HEK293 (cell line): ENCODE measurements around the gene FNDC3A.

Experiments
- CTCF ChIA-PET: fragments of 350-600 bp; formaldehyde crosslinking; extraction: SDS; loops from one replicate; lab custom pipeline; 2021; ENCODE audit warnings: antibody characterized with exemption; lab: Yijun Ruan, JAX
- POLR2A ChIA-PET: fragments of 300-600 bp; formaldehyde crosslinking; extraction: SDS; loops from one replicate; lab custom pipeline; 2020; ENCODE audit warnings: antibody characterized with exemption, inconsistent platforms; lab: Yijun Ruan, JAX
- H3K27ac ChIP-seq: fragments of 200-500 bp; sonication (Bioruptor generic); 2 replicates; pipeline ENCODE4 v1.5.1; 2014; ENCODE audit warnings: low read depth, low read length, control low read depth, inconsistent platforms; ENCODE audit errors: extremely low read depth
- H3K36me3 ChIP-seq, 2 experiments: fragments of 200-500 bp in 1 of 2; sonication (Bioruptor generic) in 1 of 2; 1 replicate in 1 of 2; 2 replicates in 1 of 2; pipeline ENCODE4 v1.5.1; 2014 to 2017; ENCODE audit warnings: inconsistent platforms in 2 of 2, low read length in 2 of 2; ENCODE audit not compliant: control insufficient read depth in 2 of 2, insufficient read depth in 1 of 2
- H3K4me1 ChIP-seq: fragments of 200-500 bp; sonication (Bioruptor generic); 2 replicates; pipeline ENCODE4 v1.5.1; 2014; ENCODE audit warnings: mild to moderate bottlenecking, low read length, inconsistent platforms; ENCODE audit not compliant: control insufficient read depth, insufficient read depth
- H3K4me3 ChIP-seq: 2 replicates; pipeline ENCODE4 v1.5.1; 2011; ENCODE audit warnings: low read depth, mild to moderate bottlenecking, control low read depth, low read length, moderate library complexity
- H3K9me3 ChIP-seq: fragments of 200-500 bp; sonication (Bioruptor generic); 2 replicates; pipeline ENCODE4 v1.5.1; 2014; ENCODE audit warnings: low read depth, low read length, inconsistent platforms; ENCODE audit not compliant: control insufficient read depth, insufficient read depth
- BCL11B ChIP-seq: fragments of 450-650 bp; formaldehyde crosslinking; IDR thresholded peaks from 2 replicates; pipeline ENCODE4 v1.5.1; 2016; ENCODE audit warnings: low read depth, missing biosample characterization, missing genetic modification characterization
- GFI1B ChIP-seq: fragments of 450-650 bp; formaldehyde crosslinking; IDR thresholded peaks from 2 replicates; pipeline ENCODE4 v1.5.1; 2016; ENCODE audit warnings: missing biosample characterization, missing genetic modification characterization
- KLF1 ChIP-seq: fragments of 450-650 bp; formaldehyde crosslinking; IDR thresholded peaks from 2 replicates; pipeline ENCODE4 v1.5.1; 2016; ENCODE audit warnings: missing biosample characterization, missing genetic modification characterization
- KLF8 ChIP-seq: fragments of 450-650 bp; formaldehyde crosslinking; IDR thresholded peaks from 2 replicates; pipeline ENCODE4 v1.5.1; 2016; ENCODE audit warnings: missing biosample characterization, missing genetic modification characterization
- PBX3 ChIP-seq: sonication (generic); formaldehyde crosslinking; IDR thresholded peaks from 2 replicates; pipeline ENCODE4 v1.8.1; 2022; ENCODE audit warnings: mild to moderate bottlenecking, moderate library complexity, missing genetic modification reagents
- SALL2 ChIP-seq: fragments of 450-650 bp; formaldehyde crosslinking; IDR thresholded peaks from 2 replicates; pipeline ENCODE4 v1.5.0; 2017; ENCODE audit warnings: missing biosample characterization, mild to moderate bottlenecking, missing genetic modification characterization, borderline replicate concordance
- TCF7L2 ChIP-seq: IDR thresholded peaks from 2 replicates; pipeline ENCODE4 v1.6.1; 2011; ENCODE audit warnings: low read depth, mild to moderate bottlenecking, inconsistent platforms, low read length, moderate library complexity, borderline replicate concordance
- TSHZ1 ChIP-seq: fragments of 450-650 bp; formaldehyde crosslinking; IDR thresholded peaks from 2 replicates; pipeline ENCODE4 v1.5.1; 2016; ENCODE audit warnings: missing biosample characterization, missing genetic modification characterization, borderline replicate concordance
- ZBTB6 ChIP-seq: fragments of 450-650 bp; formaldehyde crosslinking; IDR thresholded peaks from 2 replicates; pipeline ENCODE4 v1.5.1; 2017; ENCODE audit warnings: missing biosample characterization, missing genetic modification characterization
- ZEB2 ChIP-seq: fragments of 450-650 bp; formaldehyde crosslinking; IDR thresholded peaks from 2 replicates; pipeline ENCODE4 v1.5.1; 2016; ENCODE audit warnings: missing biosample characterization, missing genetic modification characterization
- ZFP69B ChIP-seq: fragments of 450-650 bp; formaldehyde crosslinking; IDR thresholded peaks from 2 replicates; pipeline ENCODE4 v1.5.1; 2016; ENCODE audit warnings: missing biosample characterization, missing genetic modification characterization
- ZNF112 ChIP-seq: fragments of 450-650 bp; formaldehyde crosslinking; IDR thresholded peaks from 2 replicates; pipeline ENCODE4 v1.5.0; 2017; ENCODE audit warnings: missing biosample characterization, missing genetic modification characterization
- ZNF157 ChIP-seq: fragments of 450-650 bp; formaldehyde crosslinking; IDR thresholded peaks from 2 replicates; pipeline ENCODE4 v1.5.1; 2016; ENCODE audit warnings: missing biosample characterization, missing genetic modification characterization
- ZNF423 ChIP-seq: fragments of 450-650 bp; formaldehyde crosslinking; IDR thresholded peaks from 2 replicates; pipeline ENCODE4 v1.5.1; 2016; ENCODE audit warnings: missing biosample characterization, missing genetic modification characterization
- ZNF48 ChIP-seq: fragments of 450-650 bp; formaldehyde crosslinking; IDR thresholded peaks from 2 replicates; pipeline ENCODE4 v1.5.1; 2016; ENCODE audit warnings: missing biosample characterization, missing genetic modification characterization
- ZNF558 ChIP-seq: fragments of 450-650 bp; formaldehyde crosslinking; IDR thresholded peaks from 2 replicates; pipeline ENCODE4 v1.5.1; 2016; ENCODE audit warnings: missing biosample characterization, missing genetic modification characterization
- ZNF692 ChIP-seq: fragments of 450-650 bp; formaldehyde crosslinking; IDR thresholded peaks from 2 replicates; pipeline ENCODE4 v1.5.1; 2016; ENCODE audit warnings: missing biosample characterization, missing genetic modification characterization
- ZNF843 ChIP-seq: fragments of 450-650 bp; formaldehyde crosslinking; IDR thresholded peaks from 2 replicates; pipeline ENCODE4 v1.5.1; 2016; ENCODE audit warnings: missing biosample characterization, missing genetic modification characterization
- ZSCAN23 ChIP-seq: fragments of 450-650 bp; formaldehyde crosslinking; IDR thresholded peaks from 2 replicates; pipeline ENCODE4 v1.5.1; 2016; ENCODE audit warnings: missing biosample characterization, missing genetic modification characterization
- ZSCAN30 ChIP-seq: fragments of 450-650 bp; IDR thresholded peaks from 2 replicates; pipeline ENCODE4 v1.5.1; 2018; ENCODE audit warnings: missing biosample characterization, mild to moderate bottlenecking, missing genetic modification characterization, moderate library complexity
- ZSCAN5A ChIP-seq: fragments of 450-650 bp; formaldehyde crosslinking; IDR thresholded peaks from 2 replicates; pipeline ENCODE4 v1.5.1; 2016; ENCODE audit warnings: missing biosample characterization, missing genetic modification characterization

Gene FNDC3A

GRCh38 chr13:48955536-48955935 lies 20.2 kb upstream of the FNDC3A start:
- no peak overlapping the region for H3K4me3 ChIP-seq
- no peaks in the 10 kb centered on the region for H3K9me3 ChIP-seq
- CTCF ChIA-PET: no interaction called here
- no peak overlapping the region for H3K27ac ChIP-seq
- no peaks in the 10 kb centered on the region for H3K36me3 ChIP-seq
- POLR2A ChIA-PET: no interaction called here
- no peak for TF ChIP-seq ZBTB6 (tag by site-specific recombination)
- TF ChIP-seq ZNF423: no peak
- TF ChIP-seq ZFP69B (tag by site-specific recombination): no peak
- no peak for TF ChIP-seq TSHZ1
- TF ChIP-seq TCF7L2: no peak
- peaks cover 5% of the 10 kb centered on the region; the same call in 1 of the 2 replicates for H3K4me1 ChIP-seq

GRCh38 chr13:48961379-48961778 lies 14.3 kb upstream of the FNDC3A start:
- POLR2A ChIA-PET: no interaction called here
- TF ChIP-seq SALL2 (no peak), GFI1B (tag by site-specific recombination) (no peak), ZNF48 (tag by site-specific recombination) (no peak), ZSCAN23 (tag by site-specific recombination) (no peak), ZFP69B (tag by site-specific recombination) (no peak), ZNF558 (no peak), TCF7L2 (no peak), ZNF112 (tag by site-specific recombination) (no peak), ZEB2 (tag by site-specific recombination) (no peak), KLF1 (tag by site-specific recombination) (no peak)
- CTCF ChIA-PET: no interaction called here
- Histone ChIP-seq H3K9me3 (no peaks in the 10 kb centered on the region), H3K4me1 (no peaks in the 10 kb centered on the region), H3K27ac (no peak overlapping the region), H3K4me3 (no peak overlapping the region), H3K36me3 (no peaks in the 10 kb centered on the region)

- H3K27ac ChIP-seq: no peak overlapping the region
- ChIA-PET CTCF (no interaction called here), POLR2A (no interaction called here)
- no peak overlapping the region for H3K4me3 ChIP-seq
- TF ChIP-seq ZNF692 (tag by site-specific recombination) (no peak), ZNF843 (no peak), ZNF157 (tag by site-specific recombination) (no peak), PBX3 (CRISPR knock-in tag) (no peak), ZSCAN30 (tag by site-specific recombination) (no peak), KLF8 (tag by site-specific recombination) (no peak), ZSCAN5A (tag by site-specific recombination) (no peak), BCL11B (tag by site-specific recombination) (no peak)
- H3K4me1 ChIP-seq: no peaks in the 10 kb centered on the region
- no peaks in the 10 kb centered on the region for H3K9me3 ChIP-seq
- no peaks in the 10 kb centered on the region for H3K36me3 ChIP-seq
Measured at GRCh38 chr13:48962281-48962680, 13.4 kb upstream of the FNDC3A start.
